GM19397 (cell line): Measurements from ENCODE around the gene RAB13.

Source experiments
- ATAC-seq: cut with Tn5 transposase; IDR thresholded peaks from one replicate; pipeline ENCODE4 v1.9.1; 2021; ENCODE audit warnings: mild to moderate bottlenecking, moderate library complexity; ENCODE audit not compliant: unreplicated experiment

RAB13 gene

GRCh38 chr1:153957744-153958110 is 28.4 kb downstream of the RAB13 start:
- peak; percentile 13 for ATAC-seq

- no peak for ATAC-seq
Measured at GRCh38 chr1:153956997-153957715, 29.0 kb downstream of the RAB13 start.

- no peak for ATAC-seq
Measured at GRCh38 chr1:153954826-153955225, 31.3 kb downstream of the RAB13 start.

GRCh38 chr1:153953859-153954365 is 32.2 kb downstream of the RAB13 start:
- no peak for ATAC-seq

DNA sequence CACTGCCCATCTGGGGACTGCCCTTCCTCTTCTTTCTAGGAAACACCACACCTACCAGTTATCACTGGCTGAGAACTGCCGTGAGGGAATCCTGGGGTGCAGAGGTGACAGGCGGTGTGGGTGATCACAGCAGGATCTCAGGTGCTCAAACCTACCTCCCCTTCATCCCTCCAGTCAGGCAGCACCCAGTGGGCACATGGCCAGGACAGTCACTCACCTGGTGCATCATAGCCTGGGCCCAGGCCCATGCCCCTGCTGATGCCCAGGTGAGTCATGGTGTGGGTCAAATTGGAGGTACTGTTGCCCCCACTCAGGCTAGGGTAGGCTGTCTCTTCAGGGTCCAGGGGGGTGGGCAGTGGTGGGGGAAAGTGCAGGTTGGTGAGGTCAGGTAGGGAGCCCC is 34.3 kb downstream of the RAB13 start:
- no peak for ATAC-seq

GRCh38 chr1:153951183-153951582 is 35.0 kb downstream of the RAB13 start:
- ATAC-seq, result no peak

DNA sequence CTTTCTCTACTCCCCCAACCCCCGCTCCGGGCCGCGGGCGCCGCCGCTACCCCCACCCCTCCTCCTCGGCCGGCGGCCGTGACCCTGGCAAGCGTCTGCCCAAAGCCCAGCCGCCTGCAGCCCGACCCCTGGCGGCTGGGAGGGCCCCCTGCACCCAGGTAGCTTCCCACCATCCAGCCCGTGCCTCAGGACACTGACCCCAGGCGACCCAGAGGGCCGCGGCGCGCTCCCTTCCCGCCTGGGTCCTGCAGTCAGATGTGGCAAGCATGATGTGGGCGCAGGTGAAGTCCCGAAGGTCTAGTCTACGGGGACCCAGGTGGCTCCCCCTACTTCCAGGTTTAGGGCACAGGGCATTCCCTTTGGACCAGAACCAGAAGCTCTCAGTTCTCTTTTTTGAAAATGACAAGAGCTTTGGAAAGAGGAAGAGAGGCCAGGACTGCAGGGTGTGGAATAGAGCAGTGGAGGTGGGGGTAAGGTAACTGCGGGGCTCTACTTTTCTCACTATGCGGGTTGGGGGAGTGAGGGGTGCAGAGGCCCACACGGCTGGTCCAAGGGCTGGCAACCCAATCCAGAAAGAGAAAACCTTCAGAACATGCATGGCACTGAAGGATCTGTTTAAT is 39.4 kb downstream of the RAB13 start, which contains the start of gene DENND4B:
Gene DENND4B (minus strand): TSS at position 97 of the 620 bp plus-strand sequence. CDS start 2,344 bp downstream, outside the sequence.
- peak; percentile 70 for ATAC-seq

GRCh38 chr1:153945795-153946621 is 40.1 kb downstream of the RAB13 start:
- peak; percentile 75 for ATAC-seq

GRCh38 chr1:153945131-153945794 is 40.9 kb downstream of the RAB13 start:
- no peak for ATAC-seq

GRCh38 chr1:153944827-153945117 is 41.4 kb downstream of the RAB13 start:
- no peak for ATAC-seq

- ATAC-seq, result no peak
Measured at GRCh38 chr1:153944005-153944826, 41.9 kb downstream of the RAB13 start.

GRCh38 chr1:153942766-153943549 is 43.2 kb downstream of the RAB13 start:
- ATAC-seq, result no peak

DNA sequence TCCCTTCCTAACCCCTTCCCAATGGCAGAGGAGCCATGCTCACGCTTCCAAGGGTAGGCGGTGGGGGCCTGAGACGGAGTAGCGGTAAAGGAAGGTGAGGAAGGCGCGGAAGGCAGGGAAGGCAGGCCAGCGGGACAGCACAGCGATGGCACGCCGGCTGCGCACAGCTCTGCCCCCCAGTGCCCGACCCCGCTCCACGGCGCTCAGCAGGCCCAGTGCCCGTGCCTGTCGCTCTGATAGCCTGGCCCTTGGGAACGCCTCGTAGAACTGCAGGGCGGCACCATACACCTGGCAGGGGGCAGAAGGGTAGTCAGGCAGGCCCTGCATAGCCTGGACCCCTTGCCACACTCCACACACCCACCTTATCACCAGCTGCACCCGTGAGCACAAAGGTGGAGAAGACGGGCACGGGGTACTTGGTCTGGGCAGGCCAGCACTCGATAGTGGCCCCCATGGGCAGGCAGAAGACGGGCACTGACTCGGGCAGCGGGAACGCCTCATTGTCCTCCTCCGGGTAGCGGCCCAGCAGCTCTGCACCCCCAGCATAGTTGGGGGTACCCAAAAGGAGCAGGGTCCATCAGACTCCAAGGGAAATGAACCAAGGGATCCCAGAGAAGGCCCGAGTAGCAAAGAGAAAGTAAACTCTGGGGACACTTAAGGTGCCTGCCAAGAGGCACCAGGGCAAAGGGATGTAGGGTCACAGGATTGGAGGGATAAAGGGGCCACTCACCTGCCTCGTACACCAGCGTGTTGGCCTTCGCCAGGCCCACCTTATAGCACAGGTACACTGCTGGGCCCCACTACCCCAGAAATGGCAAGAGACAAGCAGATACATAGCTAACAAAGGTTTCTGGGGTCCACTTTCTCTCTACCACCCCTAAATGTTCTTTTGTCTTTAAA is 44.1 kb downstream of the RAB13 start:
- no peak for ATAC-seq

DNA sequence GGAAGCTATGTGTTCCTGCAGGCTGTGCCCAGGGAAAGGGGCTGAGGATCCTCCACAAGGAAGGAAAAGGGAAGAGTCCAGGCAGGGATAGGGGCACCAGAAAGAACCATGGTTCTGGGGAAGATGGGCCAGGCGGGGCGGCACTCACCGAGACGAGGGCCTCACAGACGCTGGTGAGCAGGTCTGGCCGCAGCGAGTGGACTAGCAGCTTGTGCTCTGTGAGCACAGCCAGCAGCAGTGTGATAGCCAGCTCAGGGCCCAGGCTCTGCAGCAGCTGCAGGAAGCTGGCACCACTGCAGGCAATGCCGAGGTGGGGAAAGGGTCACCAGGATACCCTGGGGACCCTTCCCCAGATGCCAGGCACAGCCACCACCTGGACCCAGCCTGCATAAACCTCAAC is 45.4 kb downstream of the RAB13 start:
- no peak for ATAC-seq

DNA sequence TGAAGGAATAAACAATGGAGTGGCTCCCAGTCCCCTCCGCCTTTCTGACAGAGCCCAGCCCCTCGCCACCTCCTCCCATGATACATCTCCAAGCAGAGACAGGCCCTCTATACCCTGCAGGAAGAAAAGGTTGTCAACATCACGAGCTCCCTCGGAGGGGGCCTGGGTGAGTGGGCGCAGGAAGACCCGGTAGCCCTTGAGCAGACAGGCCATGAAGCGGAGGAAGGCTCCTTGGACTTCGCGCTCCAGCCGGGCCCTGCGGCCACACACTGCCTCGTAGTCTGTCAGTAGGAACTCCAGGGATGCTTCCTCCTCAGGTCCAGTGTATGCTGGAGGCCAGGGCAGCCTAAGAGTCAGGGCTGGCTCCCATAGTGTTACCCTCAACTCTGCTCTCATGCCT is 46.7 kb downstream of the RAB13 start:
- ATAC-seq, result no peak

DNA sequence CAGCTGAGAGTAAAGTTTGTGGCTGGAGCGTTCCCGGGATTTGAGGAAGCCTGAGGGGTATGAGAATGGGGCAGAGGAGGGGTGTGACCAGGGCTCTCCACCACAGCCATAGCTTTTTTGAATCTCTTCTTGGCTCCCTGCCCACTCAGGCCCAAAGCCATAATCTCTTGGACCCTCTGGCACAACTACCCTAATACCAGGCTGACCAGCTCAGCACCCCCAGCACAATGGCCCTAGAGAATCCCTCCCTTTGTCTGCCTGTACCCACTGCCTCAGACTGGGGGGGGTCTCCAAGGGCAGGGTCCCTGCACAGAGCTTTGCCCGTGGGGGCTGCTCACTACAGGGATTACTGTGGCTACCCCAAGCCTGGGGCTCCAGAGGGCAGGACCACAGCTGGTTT is 47.1 kb downstream of the RAB13 start:
- no peak for ATAC-seq

DNA sequence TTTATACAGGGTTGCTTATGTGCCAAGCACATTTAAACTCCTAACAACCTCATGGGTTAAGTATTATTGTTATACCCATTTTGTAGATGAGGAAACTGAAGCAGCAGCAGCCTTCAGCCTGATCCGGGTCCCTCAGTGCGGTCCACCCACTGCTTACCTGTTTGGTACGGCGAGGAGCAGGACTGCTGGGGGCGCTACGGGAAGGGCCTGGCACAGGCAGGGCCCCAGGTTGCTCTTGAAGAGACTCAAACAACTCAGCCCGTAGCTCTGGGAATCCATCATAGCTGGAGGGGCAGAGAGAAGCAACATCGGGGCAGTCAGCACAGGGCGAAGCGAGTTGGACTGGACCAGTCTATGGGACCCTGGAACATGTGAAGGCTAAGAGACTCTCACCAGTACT is 48.8 kb downstream of the RAB13 start:
- no peak for ATAC-seq

GRCh38 chr1:153936011-153936802 is 49.9 kb downstream of the RAB13 start:
- no peak for ATAC-seq
